Activated CD4-positive, alpha-beta T cell treated with anti-CD3 and anti-CD28 coated beads, Interleukin-2, amount 50 U/mL, for 24 hours (primary cell): ENCODE measurements around the gene SEPTIN11.
A peak's percentile ranks its signal among the peaks of the same experiment; 100 is the strongest.

Experiments
- DNase-seq, 2 donors: peaks; one replicate each; pipeline ENCODE4 v3.0.0-alpha.2; 2020; ENCODE audit warnings: low read depth in 1 of 2, low spot score in 1 of 2

Gene SEPTIN11

GRCh38 chr4:76949276-76950051 lies at the start of gene SEPTIN11:
Gene SEPTIN11 (plus strand): TSS chr4:76949752. CDS start chr4:76949904, 152 bp downstream.
- DNase-seq, result peak; percentile 63 to 73

GRCh38 chr4:76902233-76902890 lies 47.2 kb upstream of the SEPTIN11 start:
- no peak for DNase-seq

GRCh38 chr4:76904646-76905190 lies 44.8 kb upstream of the SEPTIN11 start:
- no peak for DNase-seq

- no peak for DNase-seq
Measured at GRCh38 chr4:76905521-76905920, 44.0 kb upstream of the SEPTIN11 start.

GRCh38 chr4:76909711-76910110 lies 39.8 kb upstream of the SEPTIN11 start:
- no peak for DNase-seq

GRCh38 chr4:76920715-76921114 lies 28.8 kb upstream of the SEPTIN11 start:
- no peak for DNase-seq

- no peak for DNase-seq
Measured at GRCh38 chr4:76923619-76924357, 25.8 kb upstream of the SEPTIN11 start.

GRCh38 chr4:76926841-76927240 lies 22.7 kb upstream of the SEPTIN11 start:
- DNase-seq, result no peak

- no peak for DNase-seq
Measured at GRCh38 chr4:76930685-76931084, 18.9 kb upstream of the SEPTIN11 start.

- no peak for DNase-seq
Measured at GRCh38 chr4:76931087-76931486, 18.5 kb upstream of the SEPTIN11 start.

GRCh38 chr4:76931576-76932276 lies 17.8 kb upstream of the SEPTIN11 start:
- no peak for DNase-seq

GRCh38 chr4:76939184-76939583 lies 10.4 kb upstream of the SEPTIN11 start:
- no peak for DNase-seq

- no peak for DNase-seq
Measured at GRCh38 chr4:76943129-76943620, 6.4 kb upstream of the SEPTIN11 start.

GRCh38 chr4:76943790-76944189 lies 5.8 kb upstream of the SEPTIN11 start:
- no peak for DNase-seq

- no peak for DNase-seq
Measured at GRCh38 chr4:76947369-76947768, 2.2 kb upstream of the SEPTIN11 start.

GRCh38 chr4:76948443-76949275 lies 893 bp upstream of the SEPTIN11 start:
- peak; percentile 8 to 48 for DNase-seq

- peak; percentile 21 to 27 for DNase-seq
Measured at GRCh38 chr4:76950052-76950955, 752 bp downstream of the SEPTIN11 start.

GRCh38 chr4:76950956-76951671 lies 1.6 kb downstream of the SEPTIN11 start:
- DNase-seq, result no peak
